T-helper 17 cell (primary cell): ENCODE results near the gene GPR18. TPM values are rescaled to one million over a fixed set of nuclear protein-coding genes. Genes with fewer than 3 reads are reported as not detected.

ENCODE experiments used
- ATAC-seq: fragments of 150-1000 bp; cut with Tn5 transposase; 2 replicates; pipeline ENCODE4 v1.10.0; 2021; ENCODE audit warnings: mild to moderate bottlenecking, moderate library complexity
- DNase-seq, 3 donors: peaks; one replicate each; pipeline versions ENCODE4 v3.0.0 to v3.0.0-alpha.2; 2020 to 2021
- H3K9me3 ChIP-seq: one replicate; pipeline ENCODE4 v1.7.0; 2013; ENCODE audit warnings: low read length, mild to moderate bottlenecking; ENCODE audit not compliant: control insufficient read depth, poor library complexity, severe bottlenecking
- H3K27ac Mint-ChIP-seq: one replicate; pipeline ENCODE4 v1.8.0; 2022; ENCODE audit warnings: mild to moderate bottlenecking, moderate library complexity, mixed read lengths
- H3K27me3 Mint-ChIP-seq: one replicate; pipeline ENCODE4 v1.8.0; 2022; ENCODE audit warnings: mixed read lengths
- H3K36me3 Mint-ChIP-seq: one replicate; pipeline ENCODE4 v1.8.0; 2022; ENCODE audit warnings: low read depth, mixed read lengths
- H3K4me1 Mint-ChIP-seq: one replicate; pipeline ENCODE4 v1.8.0; 2022; ENCODE audit warnings: mild to moderate bottlenecking, mixed read lengths
- H3K4me3 Mint-ChIP-seq: one replicate; pipeline ENCODE4 v1.8.0; 2022; ENCODE audit warnings: mild to moderate bottlenecking, moderate library complexity, mixed read lengths
- total RNA-seq, 4 donors: library from RNA in 2 of 4; stranded (reverse) in 2 of 4; gene quantifications; one replicate each; pipeline ENCODE4 v1.2.3 and lab custom pipeline; 2022 to 2026

Gene GPR18
- total RNA-seq, 2 donors from 2014 or later = 10.1 to 13.6 TPM

GRCh38 chr13:99228737-99229691 lies 29.2 kb downstream of the GPR18 start:
- H3K9me3 ChIP-seq = no peaks in the 10 kb centered on the region
- no peak for DNase-seq
- Mint-ChIP-seq H3K27me3 (no peaks in the 10 kb centered on the region), H3K36me3 (peaks cover 7% of the 10 kb centered on the region), H3K4me1 (peaks cover 55% of the 10 kb centered on the region), H3K4me3 (peak overlapping the region; percentile 96), H3K27ac (peak overlapping the region; percentile 99)
- peak; percentile 68 for ATAC-seq

DNA sequence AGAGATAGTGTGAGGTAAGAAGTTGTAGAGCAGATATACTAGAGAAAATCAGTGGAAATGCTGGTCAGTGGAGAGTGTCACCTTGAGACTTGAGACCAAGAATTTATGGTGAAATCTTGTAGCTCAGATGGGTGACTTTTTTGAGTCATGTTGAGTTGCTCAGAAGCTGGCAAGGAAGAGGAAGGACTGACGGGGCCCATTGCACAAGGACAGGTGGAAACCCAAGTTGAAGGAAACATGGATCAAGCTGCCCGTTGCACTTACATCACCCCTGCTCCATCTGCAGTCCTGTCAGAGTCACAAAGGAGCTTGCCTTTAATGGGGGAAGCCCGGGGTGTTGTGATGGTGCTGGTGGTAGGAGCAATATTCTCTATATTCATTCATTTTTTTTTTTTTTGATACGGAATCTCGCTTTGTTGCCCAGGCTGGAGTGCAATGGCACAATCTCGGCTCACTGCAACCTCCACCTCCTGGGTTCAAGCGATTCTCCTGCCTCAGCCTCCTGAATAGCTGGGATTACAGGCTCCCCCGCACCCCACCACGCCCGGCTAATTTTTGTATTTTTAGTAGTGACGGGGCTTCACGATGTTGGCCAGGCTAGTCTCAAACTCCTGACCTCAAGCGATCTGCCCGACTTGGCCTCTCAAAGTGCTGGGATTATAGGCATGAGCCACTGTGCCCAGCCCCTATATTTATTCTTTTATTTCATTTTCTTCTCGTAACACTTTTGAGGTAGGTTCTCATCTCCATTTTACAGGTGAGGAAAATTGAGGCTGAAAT lies 30.1 kb downstream of the GPR18 start:
- H3K4me1 Mint-ChIP-seq = peaks cover 59% of the 10 kb centered on the region
- peaks cover 9% of the 10 kb centered on the region for H3K36me3 Mint-ChIP-seq
- no peaks in the 10 kb centered on the region for H3K9me3 ChIP-seq
- DNase-seq (no peak), ATAC-seq (no peak)
- peak overlapping the region; percentile 99 for H3K27ac Mint-ChIP-seq
- H3K4me3 Mint-ChIP-seq = peak overlapping the region; percentile 96
- H3K27me3 Mint-ChIP-seq = no peaks in the 10 kb centered on the region

GRCh38 chr13:99227331-99227900 lies 30.8 kb downstream of the GPR18 start:
- no peaks in the 10 kb centered on the region for H3K9me3 ChIP-seq
- Mint-ChIP-seq H3K36me3 (peaks cover 9% of the 10 kb centered on the region), H3K4me1 (peaks cover 62% of the 10 kb centered on the region), H3K27me3 (no peaks in the 10 kb centered on the region), H3K4me3 (peak overlapping the region; percentile 31), H3K27ac (peak overlapping the region; percentile 99)
- ATAC-seq (no peak), DNase-seq (no peak)

DNA sequence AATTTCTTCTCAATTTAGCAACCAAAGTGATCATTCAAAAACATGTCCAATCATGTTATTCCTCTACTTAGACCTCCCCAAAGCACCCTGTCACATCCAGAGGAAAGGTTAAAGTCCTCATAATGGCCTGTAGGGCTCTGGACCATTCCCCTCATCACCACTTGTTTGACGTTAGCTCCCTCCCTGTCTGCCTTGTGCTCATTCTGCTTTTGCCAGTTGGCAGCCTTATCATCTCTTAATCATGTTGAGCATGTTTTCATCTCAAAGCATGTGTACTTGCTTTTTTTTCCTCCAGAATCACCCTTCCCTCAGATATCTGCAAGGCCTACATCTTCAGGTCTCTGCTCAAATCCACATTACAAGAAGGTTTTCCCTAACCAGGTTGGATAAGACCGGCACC lies 31.7 kb downstream of the GPR18 start:
- peaks cover 12% of the 10 kb centered on the region for H3K36me3 Mint-ChIP-seq
- DNase-seq (no peak), ATAC-seq (no peak)
- H3K27ac Mint-ChIP-seq = peak overlapping the region; percentile 99
- no peaks in the 10 kb centered on the region for H3K9me3 ChIP-seq
- peaks cover 65% of the 10 kb centered on the region for H3K4me1 Mint-ChIP-seq
- H3K4me3 Mint-ChIP-seq = peak overlapping the region; percentile 78
- no peaks in the 10 kb centered on the region for H3K27me3 Mint-ChIP-seq

GRCh38 chr13:99225078-99225477 lies 33.1 kb downstream of the GPR18 start:
- Mint-ChIP-seq H3K27ac (peak overlapping the region; percentile 99), H3K4me3 (no peak overlapping the region), H3K4me1 (peaks cover 71% of the 10 kb centered on the region), H3K36me3 (peaks cover 12% of the 10 kb centered on the region), H3K27me3 (no peaks in the 10 kb centered on the region)
- ATAC-seq (no peak), DNase-seq (no peak)
- no peaks in the 10 kb centered on the region for H3K9me3 ChIP-seq

DNA sequence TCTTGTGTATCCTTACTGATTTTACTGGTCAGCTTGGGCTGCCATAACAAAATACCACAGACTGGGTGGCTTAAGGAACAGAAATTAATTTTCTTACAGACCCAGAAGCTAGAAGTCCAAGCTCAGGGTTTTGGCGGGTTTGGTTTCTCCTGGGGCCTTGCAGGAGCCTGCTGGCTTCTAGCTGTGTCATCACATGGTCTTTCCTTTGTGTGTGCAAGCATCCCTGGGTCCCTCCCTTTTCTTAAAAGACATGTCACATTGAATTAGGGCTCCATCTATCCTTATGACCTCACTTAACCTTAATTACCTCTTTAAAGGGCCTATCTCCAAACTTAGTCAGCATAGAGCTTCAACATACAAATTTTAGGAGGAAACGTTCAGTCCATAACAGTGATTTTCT lies 34.2 kb downstream of the GPR18 start:
- Mint-ChIP-seq H3K36me3 (peaks cover 12% of the 10 kb centered on the region), H3K4me3 (peak overlapping the region; percentile 37), H3K27ac (peak overlapping the region; percentile 99), H3K4me1 (peaks cover 69% of the 10 kb centered on the region), H3K27me3 (no peaks in the 10 kb centered on the region)
- no peaks in the 10 kb centered on the region for H3K9me3 ChIP-seq
- DNase-seq (no peak), ATAC-seq (no peak)

DNA sequence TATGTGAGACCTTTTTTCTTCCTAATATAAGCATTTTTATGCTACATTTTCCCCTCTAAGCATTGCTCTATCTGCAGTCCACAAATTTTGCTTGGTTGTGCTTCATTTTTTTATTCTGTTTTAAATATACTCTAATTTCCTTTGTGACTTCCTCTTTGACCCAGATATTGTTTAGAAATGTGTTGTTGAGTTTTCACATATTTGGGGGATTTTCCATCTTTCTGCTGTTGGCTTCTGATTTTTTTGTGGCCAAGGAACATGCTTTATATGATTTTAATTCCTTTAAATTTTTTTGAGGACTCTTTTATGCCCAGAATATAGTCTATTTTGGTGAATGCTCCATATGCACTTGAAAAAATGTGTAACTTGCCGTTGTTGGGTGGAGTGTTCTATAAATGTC lies 34.6 kb downstream of the GPR18 start:
- Mint-ChIP-seq H3K36me3 (peaks cover 12% of the 10 kb centered on the region), H3K4me3 (peak overlapping the region; percentile 37), H3K27me3 (no peaks in the 10 kb centered on the region), H3K27ac (peak overlapping the region; percentile 99), H3K4me1 (peaks cover 68% of the 10 kb centered on the region)
- no peaks in the 10 kb centered on the region for H3K9me3 ChIP-seq
- no peak for ATAC-seq
- DNase-seq = no peak

- ATAC-seq = no peak
- no peaks in the 10 kb centered on the region for H3K9me3 ChIP-seq
- peak overlapping the region; percentile 99 for H3K27ac Mint-ChIP-seq
- peaks cover 74% of the 10 kb centered on the region for H3K4me1 Mint-ChIP-seq
- peaks cover 10% of the 10 kb centered on the region for H3K36me3 Mint-ChIP-seq
- H3K4me3 Mint-ChIP-seq = peak overlapping the region; percentile 15
- no peaks in the 10 kb centered on the region for H3K27me3 Mint-ChIP-seq
- no peak for DNase-seq
These were observed 36.5 kb downstream of the GPR18 start for GRCh38 chr13:99221567-99222239.

DNA sequence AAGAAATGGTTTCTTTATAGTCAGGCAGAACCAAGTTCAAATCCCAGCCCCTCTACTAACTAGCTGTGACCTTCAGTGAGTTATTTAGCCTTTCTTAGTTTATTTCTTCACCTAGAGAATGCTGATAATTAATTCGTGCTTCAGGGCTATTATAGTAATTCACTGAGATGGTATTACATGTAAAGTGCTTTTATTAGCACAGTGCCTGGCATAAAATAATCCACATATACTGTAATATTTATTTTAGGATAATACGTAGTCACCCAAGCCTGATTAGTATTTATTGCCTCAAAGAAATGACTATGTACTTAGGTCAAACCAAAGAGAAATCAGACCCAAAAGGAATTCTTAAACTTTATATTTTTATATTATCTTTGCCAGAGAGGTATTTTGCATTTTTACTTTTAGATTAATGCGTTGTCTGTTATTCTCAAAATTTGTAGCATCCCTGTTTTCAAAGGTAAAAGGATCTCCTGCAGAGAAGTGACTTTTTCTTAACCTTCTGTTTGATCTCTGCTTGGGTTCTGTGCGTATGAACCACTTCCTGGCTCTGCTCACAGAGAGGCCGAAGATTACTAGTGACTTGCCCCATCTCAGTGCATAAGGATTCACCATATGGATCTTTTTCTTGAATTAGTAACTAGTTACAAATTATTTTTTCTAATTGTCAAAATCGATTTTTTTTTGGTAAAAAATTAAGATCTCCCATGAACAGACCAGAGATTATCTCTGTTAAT lies 37.8 kb downstream of the GPR18 start:
- ATAC-seq = peak; percentile 46
- H3K4me3 Mint-ChIP-seq = peak overlapping the region; percentile 71

DNA sequence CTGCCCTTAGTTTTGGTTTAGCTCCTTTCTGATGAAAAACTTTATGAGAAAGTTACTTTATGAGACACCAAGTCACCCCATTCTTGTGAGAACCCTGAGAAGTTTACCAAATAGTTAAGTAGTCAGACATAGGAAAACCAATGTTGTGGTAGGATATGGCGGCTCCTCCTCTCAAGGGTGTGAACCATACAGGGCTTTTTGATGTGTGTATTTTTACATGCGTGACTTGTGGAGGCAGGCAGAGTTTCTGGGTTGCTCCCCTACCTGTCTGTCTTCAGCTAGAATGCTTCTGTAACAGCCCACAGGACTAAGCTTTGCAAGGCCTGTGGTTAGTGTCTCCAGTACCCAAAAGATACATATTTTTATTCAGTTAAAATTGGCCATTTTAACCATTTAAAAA lies 39.2 kb downstream of the GPR18 start:
- Mint-ChIP-seq H3K27ac (peak overlapping the region; percentile 99), H3K36me3 (peaks cover 5% of the 10 kb centered on the region), H3K4me3 (peak overlapping the region; percentile 81), H3K27me3 (no peaks in the 10 kb centered on the region), H3K4me1 (peaks cover 69% of the 10 kb centered on the region)
- H3K9me3 ChIP-seq = no peaks in the 10 kb centered on the region
- DNase-seq = peak in 2 of 3 donors; percentile 49
- peak; percentile 86 for ATAC-seq

More for the DNA sequence above, 37.8 kb downstream of the GPR18 start:
- H3K9me3 ChIP-seq = no peaks in the 10 kb centered on the region
- Mint-ChIP-seq H3K36me3 (peaks cover 5% of the 10 kb centered on the region), H3K27me3 (no peaks in the 10 kb centered on the region), H3K4me1 (peaks cover 65% of the 10 kb centered on the region), H3K27ac (peak overlapping the region; percentile 99)
- no peak for DNase-seq

DNA sequence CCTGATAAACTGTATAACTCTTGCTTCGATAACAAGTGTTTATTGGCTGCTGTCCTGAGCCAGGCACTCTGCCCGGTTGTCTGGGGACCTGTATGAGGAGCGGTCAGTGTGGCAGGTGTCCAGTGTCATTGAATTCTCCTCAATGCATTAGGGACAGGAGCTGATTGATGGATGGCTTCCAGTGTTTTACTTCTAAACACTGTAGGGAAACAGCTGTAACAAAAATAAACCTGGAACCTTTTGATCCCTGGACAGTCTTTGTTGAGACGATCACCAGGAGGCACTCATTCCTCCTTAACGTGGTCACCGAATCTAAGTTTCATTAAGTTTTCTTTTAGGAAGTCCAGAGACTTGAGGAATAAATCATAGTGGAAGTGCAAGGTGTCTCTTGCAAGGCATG lies 39.6 kb downstream of the GPR18 start:
- Mint-ChIP-seq H3K4me3 (peak overlapping the region; percentile 81), H3K36me3 (peaks cover 5% of the 10 kb centered on the region), H3K4me1 (peaks cover 67% of the 10 kb centered on the region), H3K27ac (peak overlapping the region; percentile 99), H3K27me3 (no peaks in the 10 kb centered on the region)
- DNase-seq (no peak), ATAC-seq (no peak)
- no peaks in the 10 kb centered on the region for H3K9me3 ChIP-seq

DNA sequence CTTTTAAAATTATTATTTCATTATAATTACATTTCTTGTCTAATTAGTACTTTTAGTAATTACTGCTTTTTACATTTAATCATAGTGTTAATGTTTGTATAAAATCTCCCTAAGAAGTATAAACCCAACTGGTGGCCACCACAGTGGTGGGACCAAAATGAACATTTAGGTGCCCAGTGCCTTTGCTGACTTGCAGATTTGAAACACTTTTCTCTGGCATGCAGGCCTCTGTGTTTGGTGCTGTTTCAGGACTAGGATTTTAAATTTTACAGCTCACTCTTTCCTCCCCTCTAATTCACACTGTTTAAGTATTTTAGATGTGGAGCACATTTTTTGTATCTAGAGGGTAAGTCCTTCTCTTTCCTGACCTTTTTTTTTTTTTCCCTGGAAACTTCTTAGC lies 40.1 kb downstream of the GPR18 start:
- no peaks in the 10 kb centered on the region for H3K27me3 Mint-ChIP-seq
- H3K27ac Mint-ChIP-seq = peak overlapping the region; percentile 99
- H3K4me3 Mint-ChIP-seq = peak overlapping the region; percentile 81
- DNase-seq (no peak), ATAC-seq (no peak)
- H3K9me3 ChIP-seq = no peaks in the 10 kb centered on the region
- H3K36me3 Mint-ChIP-seq = peaks cover 4% of the 10 kb centered on the region
- H3K4me1 Mint-ChIP-seq = peaks cover 63% of the 10 kb centered on the region
